Measurements from ENCODE around the gene ALPK1.

ALPK1 gene

GRCh38 chr4:112296949-112297880 lies at the start of gene ALPK1:
TSS of gene ALPK1 (plus strand) at chr4:112297369.
- peak within 1 kb of the TSS; percentile 89 for H3K27ac Mint-ChIP-seq
- peaks cover 14% of the 10 kb centered on the region for H3K4me1 Mint-ChIP-seq (ENCODE audit: low read depth)
- no peaks in the 10 kb centered on the region for H3K9me3 Mint-ChIP-seq
- no peaks in the 10 kb centered on the region for H3K27me3 Mint-ChIP-seq
- H3K36me3 Mint-ChIP-seq (ENCODE audit: low read depth), result no peaks in the 10 kb centered on the region
- peak within 1 kb of the TSS; percentile 82 for H3K4me3 Mint-ChIP-seq
- intact Hi-C loops (cut with micrococcal nuclease), result loop anchor here (1.0 to 2.0 kb wide), 2 partner anchors 11 to 24 kb away; no protein-coding TSS in a partner anchor

GRCh38 chr4:112251019-112251643 lies 46.0 kb upstream of the ALPK1 start:
- Mint-ChIP-seq H3K9me3 (no peaks in the 10 kb centered on the region), H3K4me3 (no peak overlapping the region), H3K36me3 (ENCODE audit: low read depth) (peaks cover 9% of the 10 kb centered on the region), H3K27me3 (no peaks in the 10 kb centered on the region), H3K4me1 (ENCODE audit: low read depth) (peaks cover 11% of the 10 kb centered on the region), H3K27ac (no peak overlapping the region)
- intact Hi-C loops (cut with micrococcal nuclease), result no loop called here

GRCh38 chr4:112252234-112252633 lies 44.9 kb upstream of the ALPK1 start:
- Mint-ChIP-seq H3K27ac (no peak overlapping the region), H3K27me3 (no peaks in the 10 kb centered on the region)

GRCh38 chr4:112253382-112254000 lies 43.7 kb upstream of the ALPK1 start:
- Mint-ChIP-seq H3K9me3 (no peaks in the 10 kb centered on the region), H3K36me3 (ENCODE audit: low read depth) (peaks cover 20% of the 10 kb centered on the region), H3K27me3 (no peaks in the 10 kb centered on the region), H3K4me3 (no peak overlapping the region), H3K27ac (peak overlapping the region; percentile 18), H3K4me1 (ENCODE audit: low read depth) (peaks cover 6% of the 10 kb centered on the region)
- intact Hi-C loops (cut with micrococcal nuclease), result no loop called here

More at GRCh38 chr4:112252234-112252633, 44.9 kb upstream of the ALPK1 start:
- H3K9me3 Mint-ChIP-seq, result no peaks in the 10 kb centered on the region
- H3K36me3 Mint-ChIP-seq (ENCODE audit: low read depth), result peaks cover 20% of the 10 kb centered on the region
- no peak overlapping the region for H3K4me3 Mint-ChIP-seq
- peaks cover 6% of the 10 kb centered on the region for H3K4me1 Mint-ChIP-seq (ENCODE audit: low read depth)
- intact Hi-C loops (cut with micrococcal nuclease), result no loop called here

GRCh38 chr4:112257098-112257497 lies 40.1 kb upstream of the ALPK1 start:
- H3K36me3 Mint-ChIP-seq (ENCODE audit: low read depth), result peaks cover 30% of the 10 kb centered on the region
- H3K27ac Mint-ChIP-seq, result no peak overlapping the region
- H3K9me3 Mint-ChIP-seq, result no peaks in the 10 kb centered on the region
- no peak overlapping the region for H3K4me3 Mint-ChIP-seq
- H3K4me1 Mint-ChIP-seq (ENCODE audit: low read depth), result peaks cover 6% of the 10 kb centered on the region
- intact Hi-C loops (cut with micrococcal nuclease), result no loop called here
- H3K27me3 Mint-ChIP-seq, result no peaks in the 10 kb centered on the region

GRCh38 chr4:112266823-112267222 lies 30.3 kb upstream of the ALPK1 start:
- Mint-ChIP-seq H3K27me3 (no peaks in the 10 kb centered on the region), H3K36me3 (ENCODE audit: low read depth) (peaks cover 51% of the 10 kb centered on the region), H3K4me1 (ENCODE audit: low read depth) (peaks cover 6% of the 10 kb centered on the region), H3K9me3 (no peaks in the 10 kb centered on the region), H3K4me3 (no peak overlapping the region), H3K27ac (no peak overlapping the region)
- intact Hi-C loops (cut with micrococcal nuclease), result no loop called here

GRCh38 chr4:112270051-112270450 lies 27.1 kb upstream of the ALPK1 start:
- Mint-ChIP-seq H3K4me1 (ENCODE audit: low read depth) (peaks cover 6% of the 10 kb centered on the region), H3K27me3 (no peaks in the 10 kb centered on the region), H3K9me3 (no peaks in the 10 kb centered on the region), H3K4me3 (no peak overlapping the region), H3K36me3 (ENCODE audit: low read depth) (peaks cover 36% of the 10 kb centered on the region), H3K27ac (no peak overlapping the region)
- intact Hi-C loops (cut with micrococcal nuclease), result no loop called here

- intact Hi-C loops (cut with micrococcal nuclease), result no loop called here
- no peaks in the 10 kb centered on the region for H3K27me3 Mint-ChIP-seq
Measured at GRCh38 chr4:112270640-112271421, 26.3 kb upstream of the ALPK1 start.

GRCh38 chr4:112272292-112272691 lies 24.9 kb upstream of the ALPK1 start:
- intact Hi-C loops (cut with micrococcal nuclease), result no loop called here
- Mint-ChIP-seq H3K27me3 (no peaks in the 10 kb centered on the region), H3K4me3 (no peak overlapping the region), H3K27ac (no peak overlapping the region), H3K4me1 (ENCODE audit: low read depth) (peaks cover 11% of the 10 kb centered on the region), H3K9me3 (no peaks in the 10 kb centered on the region), H3K36me3 (ENCODE audit: low read depth) (peaks cover 39% of the 10 kb centered on the region)

More at GRCh38 chr4:112270640-112271421, 26.3 kb upstream of the ALPK1 start:
- no peak overlapping the region for H3K4me3 Mint-ChIP-seq
- H3K4me1 Mint-ChIP-seq (ENCODE audit: low read depth), result peaks cover 6% of the 10 kb centered on the region
- no peaks in the 10 kb centered on the region for H3K9me3 Mint-ChIP-seq
- H3K27ac Mint-ChIP-seq, result no peak overlapping the region
- peaks cover 40% of the 10 kb centered on the region for H3K36me3 Mint-ChIP-seq (ENCODE audit: low read depth)

- Mint-ChIP-seq H3K27ac (no peak overlapping the region), H3K27me3 (no peaks in the 10 kb centered on the region), H3K36me3 (ENCODE audit: low read depth) (peaks cover 37% of the 10 kb centered on the region), H3K9me3 (no peaks in the 10 kb centered on the region), H3K4me3 (no peak overlapping the region), H3K4me1 (ENCODE audit: low read depth) (peaks cover 22% of the 10 kb centered on the region)
- intact Hi-C loops (cut with micrococcal nuclease), result no loop called here
Measured at GRCh38 chr4:112274959-112275358, 22.2 kb upstream of the ALPK1 start.

GRCh38 chr4:112276113-112276512 lies 21.1 kb upstream of the ALPK1 start:
- Mint-ChIP-seq H3K36me3 (ENCODE audit: low read depth) (peaks cover 31% of the 10 kb centered on the region), H3K27me3 (no peaks in the 10 kb centered on the region), H3K9me3 (no peaks in the 10 kb centered on the region), H3K27ac (no peak overlapping the region), H3K4me1 (ENCODE audit: low read depth) (peaks cover 24% of the 10 kb centered on the region), H3K4me3 (no peak overlapping the region)
- intact Hi-C loops (cut with micrococcal nuclease), result no loop called here

GRCh38 chr4:112277220-112277619 lies 19.9 kb upstream of the ALPK1 start:
- H3K27ac Mint-ChIP-seq, result no peak overlapping the region
- intact Hi-C loops (cut with micrococcal nuclease), result no loop called here
- H3K4me3 Mint-ChIP-seq, result no peak overlapping the region
- peaks cover 42% of the 10 kb centered on the region for H3K36me3 Mint-ChIP-seq (ENCODE audit: low read depth)
- H3K9me3 Mint-ChIP-seq, result no peaks in the 10 kb centered on the region
- peaks cover 35% of the 10 kb centered on the region for H3K4me1 Mint-ChIP-seq (ENCODE audit: low read depth)
- H3K27me3 Mint-ChIP-seq, result no peaks in the 10 kb centered on the region

GRCh38 chr4:112277705-112278448 lies 19.3 kb upstream of the ALPK1 start:
- no peak overlapping the region for H3K27ac Mint-ChIP-seq
- H3K9me3 Mint-ChIP-seq, result no peaks in the 10 kb centered on the region
- peaks cover 41% of the 10 kb centered on the region for H3K4me1 Mint-ChIP-seq (ENCODE audit: low read depth)
- no peaks in the 10 kb centered on the region for H3K27me3 Mint-ChIP-seq
- H3K36me3 Mint-ChIP-seq (ENCODE audit: low read depth), result peaks cover 48% of the 10 kb centered on the region
- intact Hi-C loops (cut with micrococcal nuclease), result no loop called here
- H3K4me3 Mint-ChIP-seq, result no peak overlapping the region

Data from dendritic cell treated with granulocyte-macrophage colony-stimulating factor and Interleukin-4, amounts not matched to agents 40 ng/mL and 50 ng/mL, for 4 days (primary cell).